IMR-90 (cell line): Measurements from ENCODE around the gene HIVEP3. TPM values are rescaled to one million over a fixed set of nuclear protein-coding genes. Genes with fewer than 3 reads are reported as not detected.
A peak's percentile ranks its signal among the peaks of the same experiment; 100 is the strongest.

Source experiments
- ATAC-seq: fragments of 200-7000 bp; cut with Tn5 transposase; 2 replicates; pipeline ENCODE4 v1.9.1; 2020; ENCODE audit warnings: low read depth, mild to moderate bottlenecking, moderate library complexity
- BruUV-seq: library from RNA; stranded (reverse); fragments of 400-500 nt; replicated peaks from 2 replicates; lab custom pipeline; 2021; lab: Mats Ljungman, UMichigan
- CTCF ChIA-PET: fragments of 300-600 bp; formaldehyde crosslinking; extraction: SDS; loops from one replicate; lab custom pipeline; 2021; ENCODE audit warnings: antibody characterized with exemption; lab: Yijun Ruan, JAX
- POLR2A ChIA-PET: fragments of 300-600 bp; sonication (Branson Sonifier 250); formaldehyde crosslinking; loops from one replicate; lab custom pipeline; 2022; ENCODE audit warnings: antibody characterized with exemption; ENCODE audit not compliant: unreplicated experiment; lab: Charles Lee
- DNase-seq: peaks from one replicate; pipeline ENCODE4 v3.0.0; 2013
- H2AFZ ChIP-seq: replicated peaks from 2 replicates; pipeline ENCODE3; 2013; ENCODE audit warnings: low read length, mild to moderate bottlenecking; ENCODE audit not compliant: poor library complexity
- H2AK5ac ChIP-seq: 2 replicates; pipeline ENCODE4 v1.6.1; 2013; ENCODE audit warnings: low read depth, low read length, inconsistent platforms
- H2AK9ac ChIP-seq: replicated peaks from 2 replicates; pipeline ENCODE3; 2013; ENCODE audit warnings: mild to moderate bottlenecking, low read depth, low read length, moderate library complexity; ENCODE audit not compliant: poor library complexity
- H2BK120ac ChIP-seq: 2 replicates; pipeline ENCODE4 v1.6.1; 2013; ENCODE audit warnings: low read depth, low read length, inconsistent platforms
- H2BK15ac ChIP-seq: 3 replicates; pipeline ENCODE4 v1.6.1; 2013; ENCODE audit warnings: low read depth, low read length, inconsistent platforms
- H2BK20ac ChIP-seq: 2 replicates; pipeline ENCODE4 v1.6.1; 2013; ENCODE audit warnings: low read depth, mild to moderate bottlenecking, inconsistent platforms, low read length, moderate library complexity
- H2BK5ac ChIP-seq: 2 replicates; pipeline ENCODE4 v1.6.1; 2013; ENCODE audit warnings: mild to moderate bottlenecking, low read depth, low read length, inconsistent platforms; ENCODE audit not compliant: poor library complexity, severe bottlenecking
- H3K14ac ChIP-seq: replicated peaks from 2 replicates; pipeline ENCODE4 v1.6.1; 2013; ENCODE audit warnings: low read depth, low read length, inconsistent platforms
- H3K18ac ChIP-seq: 2 replicates; pipeline ENCODE4 v1.6.1; 2013; ENCODE audit warnings: low read depth, low read length, control low read depth
- H3K23ac ChIP-seq: 2 replicates; pipeline ENCODE4 v1.6.1; 2013; ENCODE audit warnings: low read depth, low read length, inconsistent platforms
- H3K27ac ChIP-seq: 2 replicates; pipeline ENCODE4 v1.5.1; 2013; ENCODE audit warnings: mild to moderate bottlenecking, control low read depth, low read length; ENCODE audit not compliant: insufficient read depth
- H3K27me3 ChIP-seq: 2 replicates; pipeline ENCODE4 v1.6.1; 2013; ENCODE audit warnings: low read length; ENCODE audit not compliant: control insufficient read depth, insufficient read depth
- H3K36me3 ChIP-seq: 2 replicates; pipeline ENCODE4 v1.6.1; 2013; ENCODE audit warnings: low read length, mixed read lengths; ENCODE audit not compliant: control insufficient read depth, insufficient read depth
- H3K4ac ChIP-seq: 2 replicates; pipeline ENCODE4 v1.6.1; 2013; ENCODE audit warnings: low read depth, low read length, inconsistent platforms
- H3K4me1 ChIP-seq: 2 replicates; pipeline ENCODE4 v1.6.1; 2013; ENCODE audit warnings: low read length, mixed read lengths; ENCODE audit not compliant: control insufficient read depth, insufficient read depth
- H3K4me2 ChIP-seq: 2 replicates; pipeline ENCODE4 v1.6.1; 2013; ENCODE audit warnings: low read depth, mild to moderate bottlenecking, control low read depth, low read length, moderate library complexity
- H3K4me3 ChIP-seq: 2 replicates; pipeline ENCODE4 v1.5.1; 2013; ENCODE audit warnings: low read depth, mild to moderate bottlenecking, control low read depth, low read length, moderate library complexity; ENCODE audit not compliant: insufficient read depth
- H3K56ac ChIP-seq: 2 replicates; pipeline ENCODE4 v1.6.1; 2013; ENCODE audit warnings: low read length, inconsistent platforms; ENCODE audit not compliant: insufficient read depth; ENCODE audit errors: extremely low read depth
- H3K79me1 ChIP-seq, 2 experiments: 2 replicates each; pipeline ENCODE4 v1.6.1; 2013; ENCODE audit warnings: low read length in 2 of 2, inconsistent platforms in 1 of 2, low read depth in 1 of 2
- H3K9ac ChIP-seq: 2 replicates; pipeline ENCODE4 v1.6.1; 2013; ENCODE audit warnings: low read depth, low read length, control low read depth
- H3K9me1 ChIP-seq: 2 replicates; pipeline ENCODE4 v1.6.1; 2013; ENCODE audit warnings: low read length, inconsistent platforms; ENCODE audit not compliant: insufficient read depth
- H3K9me3 ChIP-seq: 2 replicates; pipeline ENCODE4 v1.6.1; 2013; ENCODE audit warnings: low read length; ENCODE audit not compliant: control insufficient read depth, insufficient read depth
- H4K20me1 ChIP-seq: 2 replicates; pipeline ENCODE4 v1.6.1; 2013; ENCODE audit warnings: low read length, inconsistent platforms; ENCODE audit not compliant: insufficient read depth
- H4K5ac ChIP-seq: 2 replicates; pipeline ENCODE4 v1.6.1; 2013; ENCODE audit warnings: mild to moderate bottlenecking, low read depth, low read length, control low read depth
- H4K8ac ChIP-seq, 2 experiments: 2 replicates each; pipeline ENCODE4 v1.6.1; 2013; ENCODE audit warnings: low read depth in 2 of 2, low read length in 2 of 2, control low read depth in 1 of 2, inconsistent platforms in 1 of 2
- H4K91ac ChIP-seq: 2 replicates; pipeline ENCODE4 v1.6.1; 2013; ENCODE audit warnings: low read depth, low read length, inconsistent platforms; ENCODE audit not compliant: insufficient read depth
- BHLHE40 ChIP-seq: fragments of 150-350 bp; IDR thresholded peaks from 2 replicates; pipeline ENCODE4 v1.6.1; 2016; ENCODE audit warnings: mild to moderate bottlenecking, low read depth, low read length
- CEBPB ChIP-seq: IDR thresholded peaks from 2 replicates; pipeline ENCODE4 v1.6.1; 2012; ENCODE audit warnings: low read depth, low read length, improper control_type of control experiment
- CHD1 ChIP-seq: IDR thresholded peaks from 2 replicates; pipeline ENCODE4 v1.6.1; 2012; ENCODE audit warnings: low read depth, low read length, improper control_type of control experiment
- FOS ChIP-seq: fragments of 150-350 bp; IDR thresholded peaks from 2 replicates; pipeline ENCODE4 v1.6.1; 2016; ENCODE audit warnings: low read depth, low read length
- MAFK ChIP-seq: IDR thresholded peaks from 2 replicates; pipeline ENCODE4 v1.6.1; 2012; ENCODE audit warnings: low read depth, low read length, improper control_type of control experiment
- MAZ ChIP-seq: IDR thresholded peaks from 2 replicates; pipeline ENCODE4 v1.6.1; 2012; ENCODE audit warnings: low read depth, mild to moderate bottlenecking, low read length, improper control_type of control experiment, moderate library complexity, borderline replicate concordance
- MXI1 ChIP-seq: IDR thresholded peaks from 2 replicates; pipeline ENCODE4 v1.6.1; 2012; ENCODE audit warnings: low read depth, mild to moderate bottlenecking, low read length, moderate library complexity, borderline replicate concordance
- NFE2L2 ChIP-seq: fragments of 150-350 bp; IDR thresholded peaks from 2 replicates; pipeline ENCODE4 v1.6.1; 2016; ENCODE audit warnings: low read depth, mild to moderate bottlenecking, low read length
- POLR2A ChIP-seq: IDR thresholded peaks from 2 replicates; pipeline ENCODE4 v1.6.1; 2012; ENCODE audit warnings: mild to moderate bottlenecking, low read depth, low read length
- RAD21 ChIP-seq: IDR thresholded peaks from 2 replicates; pipeline ENCODE4 v1.6.1; 2012; ENCODE audit warnings: low read length, improper control_type of control experiment
- RCOR1 ChIP-seq: IDR thresholded peaks from 2 replicates; pipeline ENCODE4 v1.6.1; 2012; ENCODE audit warnings: mild to moderate bottlenecking, low read length, improper control_type of control experiment; ENCODE audit not compliant: insufficient replicate concordance
- RFX5 ChIP-seq: IDR thresholded peaks from 2 replicates; pipeline ENCODE4 v1.8.0; 2012; ENCODE audit warnings: low read depth, mild to moderate bottlenecking, low read length, moderate library complexity
- SMC3 ChIP-seq: fragments of 150-350 bp; IDR thresholded peaks from 2 replicates; pipeline ENCODE4 v1.6.1; 2016; ENCODE audit warnings: low read depth, mild to moderate bottlenecking, antibody characterized with exemption, low read length, moderate library complexity
- WGBS, 2 experiments: methylation state at CpG; one replicate each; pipeline versions ENCODE4 v1.1.5 to v1.1.7; 2013; ENCODE audit warnings: missing lambda C conversion rate in 2 of 2; ENCODE audit not compliant: insufficient read length in 1 of 2; ENCODE audit errors: extremely low coverage in 2 of 2; 5-methylcytosine and 5-hydroxymethylcytosine counted together
- dilution Hi-C: fragments of 300-500 bp; cut with HindIII; formaldehyde crosslinking; loops from one replicate; pipeline ENCODE4 v1.14.3; 2018; ENCODE audit warnings: low sequenced_read_pairs; ENCODE audit not compliant: unreplicated experiment
- in situ Hi-C: fragments of 300-500 bp; cut with MboI; formaldehyde crosslinking; loops from 3 replicates; pipeline ENCODE4 v1.14.3; 2019; ENCODE audit warnings: low sequenced_read_pairs, inconsistent platforms, mixed read lengths
- intact Hi-C: fragments of 100-400 bp; cut with micrococcal nuclease; formaldehyde crosslinking; loops from 2 replicates; pipeline ENCODE4 v1.10.0; 2022
- polyA plus RNA-seq, 3 experiments: library from polyadenylated mRNA; depleted of rRNA; stranded (reverse); fragments of >200 nt; gene quantifications; 2 replicates each; pipeline ENCODE4 v1.2.3, GENCODE V29; 2012; ENCODE audit warnings: low replicate concordance in 1 of 3
- total RNA-seq: library from RNA; depleted of rRNA; stranded (reverse); fragments of >200 nt; gene quantifications from 2 replicates; pipeline ENCODE4 v1.2.3, GENCODE V29; 2012
- TF ChIP-seq, protein P1 (sequence below): conservative IDR thresholded peaks from 2 replicates; pipeline ENCODE4 v1.5.1; 2012; ENCODE audit warnings: mild to moderate bottlenecking, low read depth, low read length, improper control_type of control experiment
- TF ChIP-seq, protein P2 (sequence below): fragments of 150-350 bp; IDR thresholded peaks from 2 replicates; pipeline ENCODE4 v1.6.1; 2017; ENCODE audit warnings: mild to moderate bottlenecking, antibody characterized with exemption, low read length, low read depth
- TF ChIP-seq, protein P3 (sequence below): fragments of 150-350 bp; IDR thresholded peaks from 2 replicates; pipeline ENCODE4 v1.6.1; 2016; ENCODE audit warnings: low read depth, mild to moderate bottlenecking, low read length, moderate library complexity, borderline replicate concordance

The HIVEP3 gene
- total and polyA plus RNA-seq, 2 of the 4 experiments (the other 2 are of a cell fraction): 1.4 to 4.0 TPM

DNA sequence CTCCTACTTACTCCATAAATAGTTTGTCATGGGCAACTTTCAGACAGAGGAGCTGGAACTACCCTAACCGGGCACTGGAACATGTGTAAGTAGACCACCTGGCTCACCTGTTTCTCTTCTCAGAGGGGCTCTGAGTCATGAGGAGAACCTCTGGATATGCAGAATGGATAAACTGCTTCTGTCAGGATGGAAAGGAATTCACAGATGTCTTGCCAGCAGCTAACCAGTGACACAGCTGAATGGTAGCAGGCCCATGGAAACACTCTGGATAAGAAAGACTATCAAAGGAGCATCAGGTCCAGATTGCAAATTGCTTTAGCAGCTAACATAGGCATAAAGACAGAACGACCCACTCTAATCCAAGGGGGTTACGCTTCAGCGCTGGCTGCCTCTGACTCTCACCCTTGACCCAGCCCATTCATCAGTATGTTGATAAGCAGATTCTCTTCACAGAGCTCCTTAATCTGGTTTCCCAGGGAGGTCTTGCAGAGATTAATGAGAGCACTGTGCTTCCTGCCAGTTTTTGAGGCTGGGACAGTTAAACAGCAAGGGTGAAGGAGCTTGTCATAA, 54.2 kb downstream of the HIVEP3 start:
- no peak overlapping the region for H4K8ac ChIP-seq
- H2AFZ ChIP-seq: no peak overlapping the region
- ChIA-PET CTCF (interaction anchor here (1.6 kb wide), 1 partner anchor 12 kb away, joined by 3 read pairs; no protein-coding TSS in a partner anchor), POLR2A (no interaction called here)
- in situ Hi-C loops: no loop called here
- H3K9ac ChIP-seq: no peak overlapping the region
- H2AK9ac ChIP-seq: no peak overlapping the region
- no peak overlapping the region for H4K5ac ChIP-seq
- no peak overlapping the region for H3K27ac ChIP-seq
- H2BK20ac ChIP-seq: no peak overlapping the region
- H2BK5ac ChIP-seq: no peak overlapping the region
- H3K9me1 ChIP-seq: peaks cover 8% of the 10 kb centered on the region; the same call in 1 of the 2 replicates
- H3K4me1 ChIP-seq: peaks cover 11% of the 10 kb centered on the region
- no peaks in the 10 kb centered on the region for H3K27me3 ChIP-seq
- DNase-seq: peak; percentile 38
- no peak overlapping the region; the same call in 1 of the 2 replicates for H3K14ac ChIP-seq
- H4K91ac ChIP-seq: no peak overlapping the region
- no peak overlapping the region for H3K23ac ChIP-seq
- no peaks in the 10 kb centered on the region for H3K9me3 ChIP-seq
- H3K56ac ChIP-seq: no peak overlapping the region
- H2BK120ac ChIP-seq: no peak overlapping the region
- 0 out of 3 replicates have a peak overlapping the region, but pooled peaks have one; percentile 26 for H2BK15ac ChIP-seq
- H3K18ac ChIP-seq: no peak overlapping the region
- H3K79me1 ChIP-seq: no peaks in the 10 kb centered on the region
- WGBS, 2 experiments: 100% methylated on average over 1 of the region's 4 CpGs; no CpG with 5 or more reads in 1 of the 2 experiments
- ATAC-seq: no peak
- no TSS peak for BruUV-seq
- no peak overlapping the region for H3K4me2 ChIP-seq
- H3K4ac ChIP-seq: no peak overlapping the region
- dilution Hi-C loops: no loop called here
- peak overlapping the region; percentile 6; the same call in 1 of the 2 replicates for H2AK5ac ChIP-seq
- peaks cover 5% of the 10 kb centered on the region for H4K20me1 ChIP-seq
- intact Hi-C loops: no loop called here
- H3K4me3 ChIP-seq: no peak overlapping the region
- no peak for TF ChIP-seq MAZ
- no peak for TF ChIP-seq MXI1
- TF ChIP-seq POLR2A: no peak
- TF ChIP-seq MAFK: no peak
- no peak for TF ChIP-seq FOS
- no peak for TF ChIP-seq RAD21
- no peak for TF ChIP-seq CEBPB
- TF ChIP-seq, protein P1, sequence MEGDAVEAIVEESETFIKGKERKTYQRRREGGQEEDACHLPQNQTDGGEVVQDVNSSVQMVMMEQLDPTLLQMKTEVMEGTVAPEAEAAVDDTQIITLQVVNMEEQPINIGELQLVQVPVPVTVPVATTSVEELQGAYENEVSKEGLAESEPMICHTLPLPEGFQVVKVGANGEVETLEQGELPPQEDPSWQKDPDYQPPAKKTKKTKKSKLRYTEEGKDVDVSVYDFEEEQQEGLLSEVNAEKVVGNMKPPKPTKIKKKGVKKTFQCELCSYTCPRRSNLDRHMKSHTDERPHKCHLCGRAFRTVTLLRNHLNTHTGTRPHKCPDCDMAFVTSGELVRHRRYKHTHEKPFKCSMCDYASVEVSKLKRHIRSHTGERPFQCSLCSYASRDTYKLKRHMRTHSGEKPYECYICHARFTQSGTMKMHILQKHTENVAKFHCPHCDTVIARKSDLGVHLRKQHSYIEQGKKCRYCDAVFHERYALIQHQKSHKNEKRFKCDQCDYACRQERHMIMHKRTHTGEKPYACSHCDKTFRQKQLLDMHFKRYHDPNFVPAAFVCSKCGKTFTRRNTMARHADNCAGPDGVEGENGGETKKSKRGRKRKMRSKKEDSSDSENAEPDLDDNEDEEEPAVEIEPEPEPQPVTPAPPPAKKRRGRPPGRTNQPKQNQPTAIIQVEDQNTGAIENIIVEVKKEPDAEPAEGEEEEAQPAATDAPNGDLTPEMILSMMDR: no peak
- TF ChIP-seq CHD1: no peak
- TF ChIP-seq, protein P2, sequence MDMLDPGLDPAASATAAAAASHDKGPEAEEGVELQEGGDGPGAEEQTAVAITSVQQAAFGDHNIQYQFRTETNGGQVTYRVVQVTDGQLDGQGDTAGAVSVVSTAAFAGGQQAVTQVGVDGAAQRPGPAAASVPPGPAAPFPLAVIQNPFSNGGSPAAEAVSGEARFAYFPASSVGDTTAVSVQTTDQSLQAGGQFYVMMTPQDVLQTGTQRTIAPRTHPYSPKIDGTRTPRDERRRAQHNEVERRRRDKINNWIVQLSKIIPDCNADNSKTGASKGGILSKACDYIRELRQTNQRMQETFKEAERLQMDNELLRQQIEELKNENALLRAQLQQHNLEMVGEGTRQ: no peak
- TF ChIP-seq RFX5: no peak
- TF ChIP-seq, protein P3, sequence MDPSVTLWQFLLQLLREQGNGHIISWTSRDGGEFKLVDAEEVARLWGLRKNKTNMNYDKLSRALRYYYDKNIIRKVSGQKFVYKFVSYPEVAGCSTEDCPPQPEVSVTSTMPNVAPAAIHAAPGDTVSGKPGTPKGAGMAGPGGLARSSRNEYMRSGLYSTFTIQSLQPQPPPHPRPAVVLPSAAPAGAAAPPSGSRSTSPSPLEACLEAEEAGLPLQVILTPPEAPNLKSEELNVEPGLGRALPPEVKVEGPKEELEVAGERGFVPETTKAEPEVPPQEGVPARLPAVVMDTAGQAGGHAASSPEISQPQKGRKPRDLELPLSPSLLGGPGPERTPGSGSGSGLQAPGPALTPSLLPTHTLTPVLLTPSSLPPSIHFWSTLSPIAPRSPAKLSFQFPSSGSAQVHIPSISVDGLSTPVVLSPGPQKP: no peak
- TF ChIP-seq NFE2L2: no peak
- no peak for TF ChIP-seq SMC3
- TF ChIP-seq BHLHE40: no peak
- TF ChIP-seq RCOR1: no peak
- no peaks in the 10 kb centered on the region for H3K36me3 ChIP-seq
